ENCODE results near the gene ZNF384.

The ZNF384 gene

DNA sequence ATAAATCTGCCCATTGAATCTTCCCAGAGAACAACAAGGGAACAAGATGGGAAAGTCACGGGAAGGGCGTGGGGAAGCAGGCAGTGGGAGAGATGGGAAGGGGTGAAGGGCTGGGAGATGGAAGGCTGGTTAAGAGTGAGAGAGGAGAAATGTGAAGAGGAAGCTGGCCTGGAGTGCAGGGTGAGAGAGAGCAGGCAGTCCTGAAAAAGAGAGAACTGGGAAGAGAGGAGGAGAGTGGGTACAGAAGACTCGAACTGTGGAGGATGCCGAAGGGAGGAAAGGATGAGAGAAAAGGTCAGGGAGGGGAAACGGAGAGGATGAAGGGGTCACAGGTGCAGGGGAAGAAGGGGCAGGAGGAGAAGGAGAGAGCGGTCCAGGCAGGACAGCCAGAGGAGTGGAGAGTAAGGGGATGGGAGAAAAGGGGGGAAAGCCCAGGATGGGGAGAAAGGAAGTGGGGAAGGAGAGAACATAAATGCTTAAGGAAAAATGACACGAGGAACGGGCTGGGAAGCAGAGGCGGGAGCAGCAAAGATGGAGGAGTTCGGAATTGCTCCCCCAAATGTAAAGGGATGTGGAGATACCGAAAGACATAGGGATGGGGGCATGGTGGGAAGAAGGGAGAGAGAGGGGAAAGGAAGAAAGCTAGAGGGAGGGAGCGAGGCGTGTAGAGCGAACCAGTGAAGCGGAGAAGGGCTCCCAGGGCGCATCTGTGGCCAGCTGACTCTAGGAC, 10.2 kb upstream of the ZNF384 start:
- DNase-seq (ENCODE audit: low read depth in 2 of 2) = no peak

DNA sequence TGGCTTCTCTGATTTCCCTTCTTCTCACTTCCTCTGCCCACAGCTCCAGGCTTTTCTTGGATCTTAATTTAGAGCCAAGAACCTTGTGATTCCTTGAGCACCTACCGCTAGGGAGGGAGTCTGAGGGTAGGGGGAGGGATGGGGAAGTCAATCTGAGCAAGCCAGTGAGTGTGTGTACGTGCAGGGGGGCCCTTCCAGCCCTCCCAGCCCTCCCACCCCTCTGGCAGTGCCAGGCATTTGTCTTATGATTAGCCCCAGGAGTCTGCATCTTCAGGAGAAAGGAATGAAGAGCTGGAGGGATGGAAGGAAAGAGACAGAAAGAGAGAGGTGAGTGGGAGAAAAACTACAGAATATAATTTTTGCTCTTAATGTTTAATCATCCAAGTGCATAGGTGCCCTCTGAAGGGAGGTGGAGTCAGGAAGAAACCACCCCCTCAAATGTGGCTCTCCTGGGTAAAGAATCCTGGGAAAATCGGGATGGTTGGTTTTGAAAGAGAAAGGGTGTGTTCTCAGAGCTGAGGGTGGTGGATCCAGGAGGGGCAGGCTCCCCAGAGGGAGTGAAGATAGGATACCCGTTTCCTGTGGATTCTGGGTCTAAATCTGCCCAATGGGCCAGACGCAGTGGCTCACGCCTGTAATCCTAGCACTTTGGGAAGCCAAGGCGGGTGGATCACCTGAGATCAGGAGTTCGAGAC, 9.3 kb upstream of the ZNF384 start:
- no peak for DNase-seq (ENCODE audit: low read depth in 2 of 2)

DNA sequence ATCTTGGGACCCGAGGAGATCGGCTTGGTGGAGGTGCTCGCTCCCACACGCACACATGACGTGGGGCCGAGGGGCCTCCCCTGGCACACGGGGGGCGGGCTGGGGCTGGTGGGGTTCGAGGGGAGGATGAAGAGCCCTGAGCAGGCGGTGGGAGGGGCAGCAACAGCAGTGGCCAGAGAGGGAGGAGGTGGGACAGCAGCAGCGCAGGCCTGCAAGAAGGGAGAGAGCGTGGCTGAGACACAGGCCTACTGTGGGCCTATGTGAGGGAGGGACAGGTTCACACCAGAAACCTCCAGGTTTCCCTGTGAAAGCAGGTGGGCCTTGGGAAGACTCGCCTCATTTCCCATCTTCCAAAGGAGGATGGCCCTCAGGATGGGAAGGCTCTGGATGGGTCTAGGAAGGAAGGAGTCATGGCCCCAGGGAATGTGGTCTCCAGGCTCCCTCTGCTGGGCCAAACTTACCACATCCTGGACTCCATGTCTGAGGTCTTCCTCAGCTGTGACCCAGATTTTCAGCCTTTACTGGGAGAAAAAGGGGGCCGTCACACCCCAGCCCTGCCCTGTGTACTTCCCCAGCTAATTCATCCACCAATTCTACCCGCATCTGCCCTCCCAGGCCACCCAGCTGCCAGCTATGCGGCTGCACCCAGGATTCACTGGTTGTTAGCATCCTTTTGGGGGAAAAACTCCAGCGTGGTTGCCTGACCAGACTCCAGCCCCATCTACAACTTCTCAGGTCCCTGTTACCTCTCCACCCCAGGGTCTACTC, 8.6 kb upstream of the ZNF384 start:
- DNase-seq (ENCODE audit: low read depth in 2 of 2) = no peak

DNA sequence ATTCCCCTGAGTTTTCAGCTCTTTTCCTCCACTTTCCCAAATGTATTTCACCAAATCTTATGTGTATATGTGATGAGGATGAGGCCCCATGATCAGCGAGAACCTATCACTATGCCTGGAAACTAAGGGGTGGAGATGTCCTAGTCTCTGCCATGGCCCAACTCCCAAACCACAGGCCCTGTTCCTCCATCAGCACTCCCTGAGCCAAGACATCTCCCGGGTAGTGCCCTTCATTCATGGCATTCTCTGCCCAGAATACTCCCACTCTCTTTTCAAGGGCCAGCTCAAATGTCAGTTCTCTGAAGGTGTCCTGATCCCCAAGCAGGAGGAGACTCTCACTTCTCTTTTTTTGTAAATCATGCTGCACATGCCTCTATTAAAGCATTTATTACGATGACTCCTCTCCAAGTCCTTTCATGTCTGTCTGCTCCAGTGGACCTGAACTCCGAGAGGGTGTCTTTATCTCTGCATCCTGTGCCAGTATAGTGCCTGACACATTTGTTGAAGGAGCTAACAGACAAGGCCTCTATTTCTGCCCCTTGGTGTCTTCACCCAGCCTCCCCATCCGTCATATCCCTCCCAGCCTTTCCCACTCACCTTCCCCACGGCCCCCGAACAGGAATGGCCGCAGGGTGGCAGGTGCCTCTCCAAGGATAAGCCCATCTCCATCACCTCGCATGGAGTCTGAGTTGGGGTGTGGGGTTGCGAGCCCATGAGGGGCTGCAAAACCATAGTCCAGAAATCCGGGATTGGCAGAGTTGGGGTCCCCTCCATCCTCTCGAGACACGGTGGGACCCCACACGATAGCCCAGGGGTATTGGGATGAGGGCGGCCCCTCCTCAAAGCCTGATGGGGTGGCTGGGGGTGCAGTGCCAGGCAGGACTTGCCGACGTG, 7.8 kb upstream of the ZNF384 start:
- no peak for DNase-seq (ENCODE audit: low read depth in 2 of 2)

DNA sequence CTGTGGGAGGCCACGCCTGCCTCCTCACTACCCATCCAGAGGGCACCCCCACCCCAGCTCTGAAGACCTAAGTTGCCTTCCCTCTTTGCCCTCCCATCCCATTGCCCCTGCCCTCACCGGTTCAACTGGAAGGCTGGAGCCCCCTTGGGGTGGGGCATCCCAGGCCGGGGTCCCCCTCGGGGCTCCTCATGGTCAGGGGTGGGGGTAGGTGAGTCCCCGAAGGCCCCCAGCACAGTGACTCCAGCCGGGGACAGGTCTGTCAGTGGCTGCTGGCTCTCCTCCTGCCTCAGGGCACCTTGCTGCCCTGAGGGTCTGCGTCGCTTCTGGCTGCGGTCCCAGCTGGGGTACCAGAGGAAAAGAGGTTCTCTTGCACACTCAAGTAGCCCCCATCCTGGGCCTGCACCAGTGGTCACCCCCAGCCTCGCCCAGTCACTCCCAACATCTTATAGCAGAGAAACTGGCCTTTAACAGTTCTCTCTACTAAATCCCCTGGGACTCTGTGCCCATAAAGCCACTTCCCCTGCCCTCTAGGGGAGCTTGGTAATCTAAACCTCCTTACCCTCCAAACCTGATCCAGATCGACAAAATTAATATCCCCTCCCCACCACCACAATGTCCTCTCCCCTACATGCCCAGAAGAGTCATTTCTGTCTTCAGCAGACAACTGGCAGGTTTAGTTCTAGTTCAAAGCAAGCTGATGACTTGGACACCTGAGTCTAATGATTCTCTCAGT, 6.3 kb upstream of the ZNF384 start:
- DNase-seq (ENCODE audit: low read depth in 2 of 2) = no peak

DNA sequence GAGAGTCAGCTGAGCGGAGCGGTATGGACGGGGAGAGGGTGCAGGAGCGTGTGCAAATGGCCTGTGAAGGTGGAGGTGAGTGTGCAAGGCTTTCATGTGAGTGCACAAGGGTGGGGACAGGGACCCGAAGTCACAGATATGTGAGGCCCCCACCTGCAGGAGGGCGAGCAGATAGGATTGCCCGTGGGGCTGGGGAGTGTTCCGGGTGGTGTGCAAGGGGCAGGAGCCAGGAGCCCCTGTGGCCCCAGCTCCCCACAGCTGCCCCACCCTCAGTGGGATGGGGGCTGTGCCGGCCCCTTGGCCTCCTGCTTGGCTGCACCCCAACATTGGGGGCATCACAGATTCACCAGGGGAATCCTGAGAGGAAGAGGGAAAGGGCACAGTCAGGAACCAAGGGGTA, 5.5 kb upstream of the ZNF384 start:
- DNase-seq (ENCODE audit: low read depth in 2 of 2) = no peak

DNA sequence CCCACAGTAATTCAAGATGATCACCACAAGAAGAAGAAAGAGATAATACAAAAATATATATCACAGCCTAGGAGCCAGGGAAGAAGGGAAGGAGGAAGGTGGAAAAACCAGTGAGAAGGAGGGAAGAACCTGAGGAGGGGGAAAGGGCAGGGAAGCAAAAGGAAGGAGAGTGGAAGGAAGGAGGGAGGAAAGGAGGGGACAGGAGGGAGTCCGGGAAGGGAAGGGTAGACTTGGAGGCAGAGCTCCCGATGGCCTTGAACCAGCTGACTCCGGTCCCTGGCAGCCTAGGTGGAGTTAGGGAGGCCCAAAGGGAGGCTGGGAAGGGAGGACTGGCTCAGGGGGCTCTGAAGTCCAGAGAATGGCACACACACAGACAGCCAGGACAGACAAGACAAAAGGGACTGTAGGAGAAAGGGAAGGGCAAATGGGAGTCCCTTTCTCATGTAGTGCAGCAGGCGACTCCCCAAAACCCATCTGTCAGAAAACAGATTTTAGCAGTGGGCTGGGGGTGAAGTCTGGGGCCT, 4.7 kb upstream of the ZNF384 start:
- DNase-seq (ENCODE audit: low read depth in 2 of 2) = no peak

DNA sequence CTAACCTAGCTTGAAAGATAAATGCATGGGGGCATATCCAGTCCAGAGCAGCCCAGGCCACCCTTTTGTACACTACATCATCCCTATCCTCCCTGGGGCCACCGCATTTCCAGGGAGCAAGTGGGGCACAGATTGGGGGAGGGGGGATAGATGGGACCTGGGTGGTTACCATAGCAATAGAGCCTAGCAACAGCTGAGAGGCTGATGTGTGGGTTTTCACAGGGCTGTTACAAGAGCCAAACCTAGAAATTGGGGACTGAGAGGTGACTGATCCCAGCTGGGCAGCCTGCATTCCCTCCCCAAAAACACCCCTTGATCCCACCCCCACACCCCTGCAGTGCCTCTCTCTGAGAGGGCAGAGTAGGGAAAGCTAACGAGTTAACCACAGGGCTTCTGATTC, 3.7 kb upstream of the ZNF384 start:
- DNase-seq (ENCODE audit: low read depth in 2 of 2) = no peak

DNA sequence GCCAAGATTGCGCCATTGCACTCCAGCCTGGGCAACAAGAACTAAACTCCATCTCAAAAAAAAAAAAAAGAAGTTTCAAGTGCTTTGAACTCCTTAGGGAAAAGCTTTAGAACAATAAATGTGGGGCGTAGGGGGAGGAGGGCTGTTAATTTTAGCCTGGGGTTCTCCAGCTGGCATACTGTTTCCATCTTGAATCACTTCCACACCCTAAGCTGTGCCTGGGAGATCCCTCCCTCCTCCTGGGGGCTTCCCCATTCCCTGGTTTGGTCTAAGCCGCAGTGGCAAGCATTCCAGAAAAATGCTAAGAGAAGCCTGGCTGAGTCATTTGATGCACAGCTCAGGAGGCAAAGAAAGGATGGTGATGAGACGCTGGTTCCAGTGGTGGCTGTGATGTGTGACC, 2.3 kb upstream of the ZNF384 start:
- DNase-seq (ENCODE audit: low read depth in 2 of 2) = no peak

DNA sequence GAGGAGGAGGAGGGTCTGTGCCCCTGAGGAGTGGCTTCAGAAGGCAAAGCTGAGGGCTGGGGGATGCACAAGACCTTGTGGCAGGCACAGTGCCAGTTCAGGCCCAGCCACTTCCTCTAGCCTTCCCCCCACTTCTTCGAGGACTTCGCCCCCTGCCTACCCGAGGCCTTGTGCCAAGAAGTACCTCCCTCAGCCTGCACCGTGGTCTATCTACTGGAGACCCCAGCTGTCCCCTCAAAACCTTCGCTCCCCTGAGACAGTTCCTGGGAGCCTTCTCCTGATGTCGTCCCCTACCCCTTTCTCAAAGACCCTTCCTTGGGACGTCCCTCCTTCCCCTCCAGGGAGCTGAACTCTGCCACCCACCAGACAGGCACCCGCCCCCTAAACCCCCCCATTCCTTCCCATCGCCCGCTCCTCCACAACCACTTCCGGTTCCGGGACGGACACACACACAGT, 604 bp downstream of the ZNF384 start:
- DNase-seq (ENCODE audit: low read depth in 2 of 2) = peak in 1 of 2 donors; percentile 11

DNA sequence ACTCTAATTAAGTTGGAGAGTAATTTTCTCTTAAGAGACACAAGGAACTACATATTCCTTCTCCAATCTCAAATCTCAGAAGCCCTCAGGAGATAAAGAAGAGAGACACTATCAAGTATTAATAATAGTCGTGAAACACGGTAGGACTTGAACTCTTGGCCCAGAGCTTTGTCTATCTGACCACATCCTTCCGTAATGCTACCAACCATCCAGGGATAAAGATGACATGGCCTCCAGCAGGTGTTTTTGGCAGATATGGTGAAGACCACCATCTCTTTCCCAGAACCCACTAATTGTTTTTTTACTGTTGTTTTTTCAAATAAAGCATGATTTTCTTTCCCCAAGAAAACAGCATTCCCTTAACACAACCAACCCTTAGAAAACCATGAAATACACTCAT, 3.4 kb downstream of the ZNF384 start:
- DNase-seq (ENCODE audit: low read depth in 2 of 2) = no peak

DNA sequence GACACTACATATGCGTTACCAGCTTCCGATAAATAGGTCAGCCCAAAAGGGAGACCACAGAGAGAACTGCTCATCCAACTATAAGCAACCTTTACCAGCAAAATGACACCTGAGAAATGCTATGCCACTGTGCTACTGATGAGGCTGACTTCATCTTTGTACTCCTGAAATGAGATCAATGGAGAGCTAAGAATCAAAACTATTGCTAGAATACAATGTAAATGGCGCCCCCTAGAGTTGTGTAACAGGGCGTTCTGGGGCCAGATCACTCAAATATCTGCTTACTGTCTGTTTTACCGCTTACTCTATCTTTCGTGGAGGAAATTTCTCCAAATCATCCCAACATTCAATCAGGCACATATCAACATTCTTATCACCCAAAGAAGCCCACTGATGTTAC, 4.6 kb downstream of the ZNF384 start:
- DNase-seq (ENCODE audit: low read depth in 2 of 2) = peak in 1 of 2 donors; percentile 35

DNA sequence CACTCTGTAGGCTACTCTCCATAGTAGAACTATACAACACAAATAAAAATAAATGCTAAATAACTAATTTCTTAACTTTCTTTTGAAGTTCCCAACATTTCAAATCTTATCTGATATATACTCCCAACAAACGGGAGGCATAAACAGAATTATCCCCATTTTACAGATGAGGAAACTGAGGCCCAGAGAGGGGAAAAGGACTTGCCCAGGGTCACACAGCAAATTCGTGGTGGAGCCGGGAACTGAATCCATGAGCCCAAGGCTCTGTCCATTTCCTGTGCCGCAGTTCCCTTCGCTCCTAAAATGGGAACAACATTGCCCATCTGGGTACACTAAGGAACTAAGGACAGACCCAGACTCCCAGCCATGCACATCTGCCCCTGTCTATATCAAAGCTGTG, 12.2 kb downstream of the ZNF384 start:
- DNase-seq (ENCODE audit: low read depth in 2 of 2) = no peak

DNA sequence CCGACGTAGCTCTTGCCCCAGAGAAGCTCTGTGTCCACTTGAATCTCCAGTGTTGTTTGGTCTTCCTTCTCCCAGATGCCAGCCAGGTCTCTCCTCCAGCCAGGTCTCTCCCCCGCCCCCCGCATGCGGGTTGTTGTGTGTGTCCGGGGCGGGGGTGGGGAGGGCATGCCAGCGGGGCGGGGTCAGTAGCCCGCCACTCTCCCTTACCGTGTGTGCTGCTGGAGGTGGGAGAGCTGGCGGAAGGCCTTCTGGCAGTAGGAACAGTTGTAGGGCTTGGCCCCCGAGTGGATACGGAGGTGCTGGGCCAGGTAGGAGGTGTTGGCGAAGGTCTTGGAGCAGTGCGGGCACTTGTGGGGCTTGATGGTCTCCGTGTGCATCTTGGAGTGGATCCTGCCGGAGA, 17.0 kb downstream of the ZNF384 start:
- no peak for DNase-seq (ENCODE audit: low read depth in 2 of 2)

DNA sequence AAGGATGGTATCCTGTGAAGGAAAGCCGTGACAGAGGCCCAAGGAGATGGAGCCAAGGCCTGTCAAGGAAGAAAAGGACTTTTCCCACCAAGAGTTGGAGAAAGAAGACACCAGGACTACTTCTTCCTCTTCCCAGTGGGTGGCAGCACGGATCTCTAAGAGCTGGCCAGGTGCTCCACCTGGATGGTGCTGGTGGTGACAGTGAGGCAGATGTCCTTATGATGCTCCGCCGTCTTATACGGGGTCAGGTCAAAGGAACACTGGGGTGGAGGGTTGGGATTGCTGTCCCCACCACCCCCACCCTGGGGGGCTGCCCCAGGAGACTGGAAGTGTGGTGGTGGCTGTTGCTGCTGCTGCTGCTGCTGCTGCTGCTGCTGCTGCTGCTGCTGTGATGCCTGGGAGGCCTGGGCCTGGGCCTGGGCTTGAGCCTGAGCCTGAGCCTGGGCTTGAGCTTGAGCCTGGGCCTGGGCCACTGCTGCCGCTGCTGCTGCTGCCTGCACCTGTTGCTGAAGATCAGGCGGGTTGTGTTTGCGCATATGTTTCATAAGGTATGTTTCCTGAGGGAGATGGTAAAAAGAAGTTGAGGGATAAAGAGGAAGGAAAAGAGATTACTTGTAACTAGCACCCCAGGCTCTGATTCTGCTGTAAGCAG, 21.5 kb downstream of the ZNF384 start:
- DNase-seq (ENCODE audit: low read depth in 2 of 2) = no peak

DNA sequence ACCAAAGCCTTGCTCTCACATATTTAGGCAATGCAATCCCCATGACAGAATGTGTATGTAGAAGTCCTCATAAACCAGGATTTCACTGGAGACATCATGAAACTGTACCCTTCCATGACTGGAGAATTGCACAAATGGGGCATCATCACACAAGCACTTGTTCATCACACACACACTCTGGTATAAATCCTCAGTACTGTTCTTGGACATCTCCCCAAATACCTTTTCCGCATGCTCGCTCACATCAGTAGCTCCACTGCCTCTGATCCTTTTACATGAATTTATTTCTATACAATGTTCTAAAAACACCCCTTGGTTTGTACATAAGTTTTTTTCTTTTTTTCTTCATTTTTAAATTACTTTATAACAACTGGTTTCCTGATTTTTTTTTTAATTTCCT, 23.0 kb downstream of the ZNF384 start:
- DNase-seq (ENCODE audit: low read depth in 2 of 2) = no peak

DNA sequence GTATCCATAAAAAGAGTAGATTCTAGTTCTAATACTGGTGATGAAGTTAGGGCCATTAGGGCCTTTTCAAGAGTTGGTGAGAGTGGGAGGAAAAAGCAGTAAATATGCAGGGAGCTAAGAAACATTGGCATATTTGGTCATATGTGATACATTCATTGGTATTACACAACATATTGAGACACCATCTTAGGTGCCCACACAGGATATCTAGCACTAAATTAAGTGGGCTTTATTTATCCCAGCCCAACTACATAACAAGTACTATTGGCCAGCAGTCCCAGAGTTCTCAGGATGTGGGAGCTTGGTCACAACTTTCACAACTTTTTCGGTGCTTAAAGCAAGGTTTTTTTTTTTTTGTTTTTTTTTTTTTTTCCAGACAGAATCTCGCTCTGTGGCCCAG, 24.3 kb downstream of the ZNF384 start:
- no peak for DNase-seq (ENCODE audit: low read depth in 2 of 2)

DNA sequence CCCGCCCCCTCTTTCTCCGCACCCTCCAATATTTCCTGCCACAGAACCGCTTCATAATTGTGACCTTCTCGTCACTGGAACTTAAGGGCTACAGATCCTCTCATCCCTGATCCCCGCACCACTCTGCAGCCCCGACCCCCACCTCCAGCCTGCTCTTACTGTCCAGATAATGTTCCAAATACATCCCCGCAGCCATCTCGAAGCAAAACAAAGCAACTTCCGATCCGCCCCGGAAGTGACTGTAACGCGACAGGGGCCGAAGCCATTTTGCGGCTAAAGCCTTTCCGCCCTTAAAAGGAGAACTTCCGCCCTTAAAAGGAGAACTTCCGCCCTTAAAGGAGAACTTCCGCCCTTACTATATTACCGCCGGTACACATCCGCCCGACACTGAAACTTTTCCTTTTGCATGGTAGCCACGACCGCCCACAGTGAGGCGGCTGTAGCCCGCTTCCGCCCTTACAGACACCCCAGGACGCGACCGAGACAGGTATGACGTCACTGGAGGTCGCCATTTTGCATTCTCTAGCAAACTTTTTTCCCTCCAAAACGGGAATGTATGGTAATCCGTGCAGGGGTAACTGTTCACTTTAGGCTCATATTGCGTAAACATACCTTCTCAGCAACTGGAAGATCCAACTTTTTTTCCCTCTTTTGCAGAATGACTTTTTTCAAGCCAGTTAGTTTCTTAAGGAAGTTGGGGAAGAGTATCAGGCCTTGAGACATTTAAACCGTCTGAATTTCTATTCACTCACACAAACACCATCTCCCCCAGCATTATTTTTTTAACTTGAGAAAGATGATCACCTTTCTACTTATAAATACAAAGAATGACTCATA, 26.1 kb downstream of the ZNF384 start, which contains the start of gene ING4:
ING4 (minus strand) TSS at position 214 of the 837 bp plus-strand sequence; CDS start at position 196, 18 bp downstream.
- DNase-seq (ENCODE audit: low read depth in 2 of 2) = peak; percentile 85 to 89

DNA sequence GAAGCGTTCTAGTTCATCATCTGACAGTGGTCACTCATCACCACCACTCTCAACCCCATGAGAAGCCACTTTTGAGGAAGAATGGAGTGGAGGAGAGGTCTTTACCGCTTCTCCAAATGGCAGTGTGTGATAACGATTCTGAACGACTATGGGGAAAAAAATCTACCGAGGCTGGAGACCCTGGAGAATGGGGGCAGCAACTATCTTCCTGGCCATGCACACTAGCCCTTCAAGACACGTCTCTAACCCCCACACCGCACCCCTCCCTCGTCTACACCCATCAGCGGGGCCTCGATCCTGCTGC, 26.6 kb downstream of the ZNF384 start:
- DNase-seq (ENCODE audit: low read depth in 2 of 2) = no peak

Data from stimulated activated CD4-positive, alpha-beta T cell treated with anti-CD3 and anti-CD28 coated beads, Interleukin-1b, Interleukin-23, amount 100 ng/mL, for 4 hours (primary cell).